ENCODE results near the gene GRM5. TPM values are rescaled to one million over a fixed set of nuclear protein-coding genes. Genes with fewer than 3 reads are reported as not detected.

GRM5 gene
- total RNA-seq, 1 experiment from 2014 or later, result 0.22 TPM

Other genes starting within 250 kb of the GRM5 start
- not detected in 2 replicates for gene TYR, start 111.9 kb upstream of the GRM5 start, total RNA-seq (2014; rRNA removed; shearing (Covaris generic))

Measured in M059J (cell line).